Measurements from ENCODE around the gene JSRP1. TPM values are rescaled to one million over a fixed set of nuclear protein-coding genes. Genes with fewer than 3 reads are reported as not detected.

JSRP1 gene
- total RNA-seq, 2 experiments from 2014 or later: 0.27 TPM; not detected in 1

- Mint-ChIP-seq H3K27ac (no peak overlapping the region), H3K9me3 (no peaks in the 10 kb centered on the region), H3K4me1 (peaks cover 29% of the 10 kb centered on the region), H3K36me3 (ENCODE audit: low read depth) (peaks cover 17% of the 10 kb centered on the region), H3K27me3 (no peaks in the 10 kb centered on the region), H3K4me3 (no peak overlapping the region)
- DNase-seq: no peak
- CTCF ChIA-PET: interaction anchor here (7.7 kb wide), 1 partner anchor 10 kb away, joined by 49 read pairs; no protein-coding TSS in a partner anchor
- POLR2A ChIA-PET: interaction anchor here (0.7 kb wide), 1 partner anchor 41 kb away, joined by 3 read pairs; no protein-coding TSS in a partner anchor
Observed at GRCh38 chr19:2277138-2277537, 20.9 kb upstream of the JSRP1 start.

GRCh38 chr19:2276429-2276986 is 20.3 kb upstream of the JSRP1 start:
- CTCF ChIA-PET: interaction anchor here (1.0 to 7.7 kb wide), 3 partner anchors 11 to 331 kb away, joined by 3 to 49 read pairs (median 3); no protein-coding TSS in a partner anchor
- Mint-ChIP-seq H3K36me3 (ENCODE audit: low read depth) (peaks cover 21% of the 10 kb centered on the region), H3K9me3 (no peaks in the 10 kb centered on the region), H3K27me3 (no peaks in the 10 kb centered on the region), H3K4me3 (no peak overlapping the region), H3K4me1 (peaks cover 28% of the 10 kb centered on the region), H3K27ac (no peak overlapping the region)
- POLR2A ChIA-PET: no interaction called here
- no peak for DNase-seq

- Mint-ChIP-seq H3K27ac (no peak overlapping the region), H3K4me1 (peaks cover 30% of the 10 kb centered on the region), H3K36me3 (ENCODE audit: low read depth) (peaks cover 23% of the 10 kb centered on the region), H3K27me3 (no peaks in the 10 kb centered on the region), H3K9me3 (no peaks in the 10 kb centered on the region), H3K4me3 (no peak overlapping the region)
- DNase-seq: no peak
- POLR2A ChIA-PET: no interaction called here
- CTCF ChIA-PET: interaction anchor here (1.0 to 7.7 kb wide), 4 partner anchors 11 to 331 kb away, joined by 3 to 49 read pairs (median 6); no protein-coding TSS in a partner anchor
Observed at GRCh38 chr19:2275588-2276428, 19.6 kb upstream of the JSRP1 start.

- no peak overlapping the region for H3K4me3 Mint-ChIP-seq
- CTCF ChIA-PET: interaction anchor here (0.6 to 7.7 kb wide), 9 partner anchors 12 to 330 kb away, joined by 3 to 49 read pairs (median 6); partner anchors contain the start of gene PLEKHJ1
- H3K4me1 Mint-ChIP-seq: peaks cover 30% of the 10 kb centered on the region
- no peaks in the 10 kb centered on the region for H3K9me3 Mint-ChIP-seq
- H3K36me3 Mint-ChIP-seq (ENCODE audit: low read depth): peaks cover 23% of the 10 kb centered on the region
- no peaks in the 10 kb centered on the region for H3K27me3 Mint-ChIP-seq
- POLR2A ChIA-PET: no interaction called here
- peak; percentile 61 for DNase-seq
- H3K27ac Mint-ChIP-seq: no peak overlapping the region
Observed at GRCh38 chr19:2274931-2275535, 18.8 kb upstream of the JSRP1 start.

- H3K27ac Mint-ChIP-seq: peak overlapping the region; percentile 79
Observed at GRCh38 chr19:2274185-2274711, 18.0 kb upstream of the JSRP1 start.

GRCh38 chr19:2273356-2274184 is 17.4 kb upstream of the JSRP1 start:
- Mint-ChIP-seq H3K27me3 (no peaks in the 10 kb centered on the region), H3K27ac (peak overlapping the region; percentile 79), H3K36me3 (ENCODE audit: low read depth) (peaks cover 25% of the 10 kb centered on the region), H3K9me3 (no peaks in the 10 kb centered on the region), H3K4me1 (peaks cover 31% of the 10 kb centered on the region), H3K4me3 (peak overlapping the region; percentile 56)
- ChIA-PET POLR2A (interaction anchor here (0.6 to 1.0 kb wide), 3 partner anchors 14 to 15 kb away, joined by 3 to 5 read pairs (median 3); no protein-coding TSS in a partner anchor), CTCF (interaction anchor here (0.5 to 7.7 kb wide), 15 partner anchors 9 to 376 kb away, joined by 3 to 49 read pairs (median 4); partner anchors contain the start of gene PLEKHJ1)
- DNase-seq: peak; percentile 80

More at GRCh38 chr19:2274185-2274711, 18.0 kb upstream of the JSRP1 start:
- ChIA-PET CTCF (interaction anchor here (0.5 to 7.7 kb wide), 15 partner anchors 9 to 377 kb away, joined by 3 to 49 read pairs (median 4); partner anchors contain the start of gene PLEKHJ1), POLR2A (interaction anchor here (0.6 to 1.0 kb wide), 3 partner anchors 13 to 15 kb away, joined by 3 to 5 read pairs (median 3); no protein-coding TSS in a partner anchor)
- Mint-ChIP-seq H3K9me3 (no peaks in the 10 kb centered on the region), H3K36me3 (ENCODE audit: low read depth) (peaks cover 25% of the 10 kb centered on the region), H3K4me3 (peak overlapping the region; percentile 56), H3K4me1 (peaks cover 30% of the 10 kb centered on the region), H3K27me3 (no peaks in the 10 kb centered on the region)
- DNase-seq: no peak

GRCh38 chr19:2271234-2272103 is 15.3 kb upstream of the JSRP1 start:
- no peak for DNase-seq
- CTCF ChIA-PET: interaction anchor here (0.7 to 7.7 kb wide), 8 partner anchors 10 to 115 kb away, joined by 3 to 49 read pairs (median 4); partner anchors contain the start of gene PLEKHJ1

GRCh38 chr19:2270423-2271233 is 14.4 kb upstream of the JSRP1 start:
- H3K27ac Mint-ChIP-seq: peak overlapping the region; percentile 62
- ChIA-PET CTCF (interaction anchor here (0.8 to 1.8 kb wide), 6 partner anchors 9 to 40 kb away, joined by 3 to 5 read pairs (median 3); partner anchors contain the start of gene PLEKHJ1), POLR2A (no interaction called here)
- no peaks in the 10 kb centered on the region for H3K9me3 Mint-ChIP-seq
- H3K36me3 Mint-ChIP-seq (ENCODE audit: low read depth): peaks cover 25% of the 10 kb centered on the region
- H3K27me3 Mint-ChIP-seq: no peaks in the 10 kb centered on the region
- H3K4me1 Mint-ChIP-seq: peaks cover 43% of the 10 kb centered on the region
- peak overlapping the region; percentile 89 for H3K4me3 Mint-ChIP-seq
- DNase-seq: peak; percentile 70

More at GRCh38 chr19:2271234-2272103, 15.3 kb upstream of the JSRP1 start:
- no peaks in the 10 kb centered on the region for H3K9me3 Mint-ChIP-seq
- H3K36me3 Mint-ChIP-seq (ENCODE audit: low read depth): peaks cover 25% of the 10 kb centered on the region
- POLR2A ChIA-PET: no interaction called here
- H3K4me1 Mint-ChIP-seq: peaks cover 40% of the 10 kb centered on the region
- peak overlapping the region; percentile 90 for H3K27ac Mint-ChIP-seq
- H3K4me3 Mint-ChIP-seq: peak overlapping the region; percentile 85
- no peaks in the 10 kb centered on the region for H3K27me3 Mint-ChIP-seq

- CTCF ChIA-PET: interaction anchor here (0.9 to 1.3 kb wide), 3 partner anchors 8 to 31 kb away, joined by 3 to 5 read pairs (median 3); no protein-coding TSS in a partner anchor
- no peaks in the 10 kb centered on the region for H3K9me3 Mint-ChIP-seq
- peak; percentile 49 for DNase-seq
Observed at GRCh38 chr19:2270157-2270422, 13.9 kb upstream of the JSRP1 start.

More at GRCh38 chr19:2270157-2270422, 13.9 kb upstream of the JSRP1 start:
- POLR2A ChIA-PET: interaction anchor here (0.5 to 0.7 kb wide), 2 partner anchors 31 to 60 kb away, joined by 3 read pairs; no protein-coding TSS in a partner anchor
- H3K27me3 Mint-ChIP-seq: no peaks in the 10 kb centered on the region
- peaks cover 24% of the 10 kb centered on the region for H3K36me3 Mint-ChIP-seq (ENCODE audit: low read depth)
- peaks cover 42% of the 10 kb centered on the region for H3K4me1 Mint-ChIP-seq
- peak overlapping the region; percentile 88 for H3K27ac Mint-ChIP-seq
- peak overlapping the region; percentile 89 for H3K4me3 Mint-ChIP-seq

Measured in activated CD4-positive, alpha-beta T cell treated with anti-CD3 and anti-CD28 coated beads, Interleukin-2, amount 10 ng/mL, durations not matched to agents 7 days and 5 days (primary cell).